ENCODE measurements around the gene KLHL29.
A peak's percentile ranks its signal among the peaks of the same experiment; 100 is the strongest.

The KLHL29 gene

DNA sequence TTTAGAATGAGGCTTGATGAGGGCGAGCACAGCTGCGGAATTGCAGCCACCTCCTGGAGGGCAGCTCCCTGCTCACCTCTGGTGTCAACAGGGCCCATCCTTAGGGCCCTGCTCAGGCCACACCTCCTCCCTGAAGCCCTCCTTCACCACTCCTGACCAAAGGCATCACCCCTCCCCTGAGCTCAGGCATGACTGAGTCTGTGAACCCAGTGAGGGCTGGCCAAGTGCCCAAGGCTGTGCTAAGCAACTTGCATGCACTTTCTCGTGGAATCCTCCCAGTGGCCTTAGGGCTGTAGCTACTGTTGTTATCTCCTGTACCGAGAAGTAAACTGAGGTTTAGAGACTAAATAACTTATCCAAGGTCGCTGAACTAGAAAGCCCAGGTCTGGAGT, 101.7 kb downstream of the KLHL29 start:
- no peak overlapping the region for H3K4me3 ChIP-seq (replicated peaks; ENCODE audit: low read depth, low read length)
- TF ChIP-seq, protein P1, sequence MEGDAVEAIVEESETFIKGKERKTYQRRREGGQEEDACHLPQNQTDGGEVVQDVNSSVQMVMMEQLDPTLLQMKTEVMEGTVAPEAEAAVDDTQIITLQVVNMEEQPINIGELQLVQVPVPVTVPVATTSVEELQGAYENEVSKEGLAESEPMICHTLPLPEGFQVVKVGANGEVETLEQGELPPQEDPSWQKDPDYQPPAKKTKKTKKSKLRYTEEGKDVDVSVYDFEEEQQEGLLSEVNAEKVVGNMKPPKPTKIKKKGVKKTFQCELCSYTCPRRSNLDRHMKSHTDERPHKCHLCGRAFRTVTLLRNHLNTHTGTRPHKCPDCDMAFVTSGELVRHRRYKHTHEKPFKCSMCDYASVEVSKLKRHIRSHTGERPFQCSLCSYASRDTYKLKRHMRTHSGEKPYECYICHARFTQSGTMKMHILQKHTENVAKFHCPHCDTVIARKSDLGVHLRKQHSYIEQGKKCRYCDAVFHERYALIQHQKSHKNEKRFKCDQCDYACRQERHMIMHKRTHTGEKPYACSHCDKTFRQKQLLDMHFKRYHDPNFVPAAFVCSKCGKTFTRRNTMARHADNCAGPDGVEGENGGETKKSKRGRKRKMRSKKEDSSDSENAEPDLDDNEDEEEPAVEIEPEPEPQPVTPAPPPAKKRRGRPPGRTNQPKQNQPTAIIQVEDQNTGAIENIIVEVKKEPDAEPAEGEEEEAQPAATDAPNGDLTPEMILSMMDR (IDR thresholded peaks at IDR 0.05; ENCODE audit: low read length, missing control alignments) = no peak
- DNase-seq (ENCODE audit: low read depth) = peak; percentile 31

DNA sequence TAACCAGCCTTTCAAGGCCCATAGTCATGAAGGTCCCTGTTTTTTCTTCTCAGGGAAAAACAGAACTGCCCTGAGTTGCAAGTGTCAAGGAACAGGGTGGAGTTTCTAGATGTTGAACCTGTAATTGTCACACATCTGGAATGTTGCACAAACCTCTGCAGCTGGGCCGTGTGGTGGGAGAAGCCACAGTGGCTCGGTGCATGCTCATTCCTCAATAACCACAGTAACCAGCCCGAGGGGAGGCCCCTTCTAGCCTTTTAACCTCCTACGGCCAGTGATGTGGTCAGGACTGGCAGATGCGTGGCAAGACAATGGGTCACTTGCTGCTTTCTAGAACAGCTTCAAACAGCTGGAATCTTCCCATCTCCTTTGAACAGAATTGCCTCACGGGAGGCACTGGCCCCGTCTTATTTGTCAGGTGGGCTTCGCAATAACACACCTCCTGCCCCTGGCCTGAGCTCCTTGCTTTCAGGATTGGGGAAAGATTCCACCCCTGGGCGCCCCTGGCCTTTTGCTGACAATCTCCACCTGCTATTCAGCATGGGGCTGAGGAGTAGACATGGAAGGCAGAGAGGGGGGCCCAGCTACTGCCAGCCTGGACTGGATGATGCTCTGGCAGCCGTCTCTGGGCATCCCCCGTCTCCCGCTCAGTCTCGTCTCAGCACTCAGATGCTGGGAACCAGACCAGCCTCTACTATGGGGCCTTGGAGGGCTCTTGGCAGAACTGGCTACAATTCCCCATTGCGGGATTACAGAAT, 102.9 kb downstream of the KLHL29 start:
- H3K4me3 ChIP-seq (replicated peaks; ENCODE audit: low read depth, low read length) = no peak overlapping the region
- peak; percentile 21 for DNase-seq (ENCODE audit: low read depth)
- TF ChIP-seq, protein P1 (IDR thresholded peaks at IDR 0.05; ENCODE audit: low read length, missing control alignments) = no peak

DNA sequence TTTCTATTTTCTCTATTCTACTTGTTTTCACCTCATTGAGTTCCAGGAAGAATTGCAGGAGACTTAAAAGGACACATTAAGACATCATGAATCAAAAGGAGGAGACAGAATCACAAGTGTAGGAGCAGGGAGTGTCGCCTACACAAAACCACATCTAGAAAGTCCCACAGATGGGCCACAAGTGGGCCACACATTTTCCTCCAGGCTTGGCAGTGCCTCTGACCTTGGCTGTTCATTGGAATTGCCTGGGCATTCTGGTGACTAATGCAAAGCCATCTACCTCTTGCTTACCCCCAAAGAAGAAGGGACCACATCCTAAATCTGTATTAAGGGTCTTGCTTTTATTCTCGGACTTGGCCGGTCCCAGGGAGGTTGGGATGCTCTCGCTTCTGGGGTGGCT, 103.6 kb downstream of the KLHL29 start:
- TF ChIP-seq, protein P1 (IDR thresholded peaks at IDR 0.05; ENCODE audit: low read length, missing control alignments) = no peak
- no peak for DNase-seq (ENCODE audit: low read depth)
- no peak overlapping the region for H3K4me3 ChIP-seq (replicated peaks; ENCODE audit: low read depth, low read length)

DNA sequence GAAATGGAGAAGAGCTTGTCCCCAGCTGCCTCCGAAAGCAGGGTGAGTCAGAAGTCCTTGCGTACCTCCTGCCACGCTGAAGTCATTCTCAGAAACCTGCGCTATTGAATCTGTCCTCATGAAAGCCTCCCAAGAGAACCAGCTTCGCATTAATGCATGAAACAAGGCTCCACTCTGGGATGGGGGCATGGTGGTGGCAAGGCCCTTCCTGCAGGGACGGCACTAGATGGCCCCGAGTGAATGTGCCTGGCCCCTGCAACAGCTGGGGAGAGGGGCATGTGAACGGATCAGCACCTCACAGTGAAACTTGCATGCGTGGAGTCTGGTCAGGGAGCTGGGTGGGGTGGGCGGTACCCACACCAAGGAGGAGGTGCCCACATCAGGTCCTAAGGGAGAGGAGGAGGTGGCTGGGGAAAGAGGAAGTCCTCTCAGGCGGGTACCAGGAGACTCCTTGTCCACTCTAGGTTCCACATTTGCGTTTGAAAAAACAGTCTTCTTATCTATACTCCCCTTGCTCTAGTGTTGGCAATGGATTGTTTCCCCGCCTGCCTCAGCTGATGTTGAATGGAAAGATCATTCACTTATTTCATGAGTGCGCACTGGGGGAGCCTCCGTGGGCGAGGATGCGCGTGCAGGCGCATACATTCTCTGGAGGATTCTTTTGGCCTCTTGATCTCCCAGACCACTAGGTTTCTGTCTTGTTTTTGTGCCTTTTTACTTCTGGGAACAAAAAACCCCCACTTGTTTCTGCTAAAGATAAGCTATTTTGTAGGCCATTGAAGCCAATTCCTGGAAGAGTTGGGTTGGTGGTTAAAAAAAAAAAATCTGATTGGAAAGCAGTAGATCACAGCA, 104.7 kb downstream of the KLHL29 start:
- TF ChIP-seq, protein P1 (IDR thresholded peaks at IDR 0.05; ENCODE audit: low read length, missing control alignments) = no peak
- DNase-seq (ENCODE audit: low read depth) = no peak
- no peak overlapping the region for H3K4me3 ChIP-seq (replicated peaks; ENCODE audit: low read depth, low read length)

DNA sequence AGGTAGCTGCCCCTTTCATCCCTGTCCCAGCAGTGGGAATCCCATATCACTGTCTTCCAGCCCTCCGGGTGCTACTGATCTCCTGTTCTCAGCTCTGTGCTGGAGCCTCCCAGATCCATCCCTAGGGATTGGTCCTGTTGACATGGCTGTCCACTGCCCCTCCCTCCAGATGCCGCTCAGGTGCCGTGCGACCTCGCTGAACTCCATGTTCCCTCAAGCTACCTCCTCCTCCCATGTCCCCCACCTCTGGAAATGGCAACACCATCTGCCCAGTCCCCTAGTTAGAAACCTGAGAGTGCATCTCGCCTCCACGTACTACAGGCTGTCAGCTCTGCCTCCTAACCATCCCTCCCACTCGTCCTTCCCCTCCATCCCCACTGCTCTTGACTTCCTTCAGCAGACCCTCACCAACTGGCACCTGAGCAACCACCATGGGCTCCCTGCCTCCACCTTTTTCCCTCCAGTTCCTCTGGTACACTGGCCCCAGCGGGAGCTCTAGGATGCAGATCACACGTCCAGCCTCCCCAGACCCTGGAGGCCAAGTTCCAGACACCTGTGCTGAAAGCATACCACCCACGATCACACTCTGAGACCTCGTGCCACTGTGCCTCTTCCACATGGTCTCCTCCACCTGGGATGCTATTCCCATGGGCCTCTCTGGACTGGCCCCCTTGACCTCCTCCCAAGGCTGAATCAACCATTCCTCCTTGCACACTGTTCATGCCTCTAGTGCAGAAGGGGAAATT, 106.8 kb downstream of the KLHL29 start:
- TF ChIP-seq, protein P1 (IDR thresholded peaks at IDR 0.05; ENCODE audit: low read length, missing control alignments) = no peak
- H3K4me3 ChIP-seq (replicated peaks; ENCODE audit: low read depth, low read length) = no peak overlapping the region
- DNase-seq (ENCODE audit: low read depth) = no peak

DNA sequence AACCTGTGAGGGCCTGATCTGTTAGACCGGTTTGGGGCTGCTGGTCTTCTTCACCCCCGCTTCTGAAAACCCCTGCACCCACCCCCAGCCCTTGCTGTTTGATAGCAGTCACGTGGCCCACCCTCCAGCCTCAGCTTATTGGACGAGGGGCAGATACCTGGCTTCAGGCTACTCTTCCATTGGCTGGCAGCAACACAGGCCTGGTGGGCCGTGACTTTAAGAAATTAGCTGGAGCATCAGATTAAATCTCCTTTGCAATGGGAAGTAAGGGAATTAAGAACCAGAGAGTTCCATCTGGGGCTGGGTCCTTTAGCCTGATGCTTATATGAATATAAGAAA, 107.3 kb downstream of the KLHL29 start:
- DNase-seq (ENCODE audit: low read depth) = no peak

More for the DNA sequence above, 107.3 kb downstream of the KLHL29 start:
- H3K4me3 ChIP-seq (replicated peaks; ENCODE audit: low read depth, low read length) = no peak overlapping the region
- TF ChIP-seq, protein P1 (IDR thresholded peaks at IDR 0.05; ENCODE audit: low read length, missing control alignments) = no peak

Measured in fibroblast of pulmonary artery (primary cell).